ENCODE data around the gene TSKS.

TSKS gene

DNA sequence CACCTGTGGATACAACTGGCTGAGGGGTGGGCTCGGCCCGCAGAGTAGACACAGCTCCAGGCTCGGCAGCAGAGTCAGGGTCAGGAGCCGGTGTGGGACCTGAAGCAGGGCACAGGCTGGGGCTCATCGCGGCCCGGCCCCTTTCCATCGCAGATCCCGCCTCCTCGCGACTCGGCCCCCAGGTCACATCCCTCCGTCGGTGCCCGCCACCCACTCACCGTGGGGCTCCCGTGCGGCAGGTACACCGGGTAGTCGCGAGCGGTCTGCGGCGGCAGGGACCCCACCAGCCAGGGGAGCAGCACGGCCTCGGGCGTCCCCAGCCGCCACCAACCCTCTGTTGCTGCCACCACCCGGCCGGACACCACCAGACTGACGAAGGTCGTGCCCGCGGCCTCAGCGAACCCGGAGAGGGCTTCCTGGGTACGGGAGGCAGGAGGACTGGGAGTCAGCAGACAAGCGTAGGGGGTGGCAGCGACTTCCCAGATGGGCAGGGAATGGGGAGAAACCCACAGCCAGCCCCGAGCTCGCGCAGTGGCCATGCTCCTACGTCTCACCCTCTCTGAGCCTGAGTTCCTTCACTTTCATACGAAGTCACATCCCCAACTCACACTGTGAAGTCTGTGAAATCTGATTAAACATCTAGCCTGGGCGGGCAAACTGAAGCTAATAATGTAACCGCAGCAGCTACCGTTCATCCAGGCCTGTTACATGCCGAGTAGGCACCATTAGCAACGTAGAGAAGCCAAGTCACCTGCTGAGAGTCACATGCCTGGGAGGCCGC is 46.2 kb upstream of the TSKS start:
- Histone ChIP-seq H3K27ac (peak overlapping the region; percentile 70), H3K4me3 (ENCODE audit: low read depth, low read length) (peak overlapping the region; percentile 84), H3K27me3 (ENCODE audit: control insufficient read depth, insufficient read depth, low read length) (no peaks in the 10 kb centered on the region), H3K9ac (peak overlapping the region; percentile 50), H2AFZ (peak overlapping the region; percentile 83), H3K36me3 (ENCODE audit: control insufficient read depth, insufficient read depth, low read length) (no peaks in the 10 kb centered on the region), H3K4me2 (ENCODE audit: low read length) (peak overlapping the region; percentile 92), H3K9me3 (ENCODE audit: control insufficient read depth, low read length) (no peaks in the 10 kb centered on the region), H3K79me2 (no peaks in the 10 kb centered on the region), H3K4me1 (peaks cover 10% of the 10 kb centered on the region)
- TF ChIP-seq, protein P1, sequence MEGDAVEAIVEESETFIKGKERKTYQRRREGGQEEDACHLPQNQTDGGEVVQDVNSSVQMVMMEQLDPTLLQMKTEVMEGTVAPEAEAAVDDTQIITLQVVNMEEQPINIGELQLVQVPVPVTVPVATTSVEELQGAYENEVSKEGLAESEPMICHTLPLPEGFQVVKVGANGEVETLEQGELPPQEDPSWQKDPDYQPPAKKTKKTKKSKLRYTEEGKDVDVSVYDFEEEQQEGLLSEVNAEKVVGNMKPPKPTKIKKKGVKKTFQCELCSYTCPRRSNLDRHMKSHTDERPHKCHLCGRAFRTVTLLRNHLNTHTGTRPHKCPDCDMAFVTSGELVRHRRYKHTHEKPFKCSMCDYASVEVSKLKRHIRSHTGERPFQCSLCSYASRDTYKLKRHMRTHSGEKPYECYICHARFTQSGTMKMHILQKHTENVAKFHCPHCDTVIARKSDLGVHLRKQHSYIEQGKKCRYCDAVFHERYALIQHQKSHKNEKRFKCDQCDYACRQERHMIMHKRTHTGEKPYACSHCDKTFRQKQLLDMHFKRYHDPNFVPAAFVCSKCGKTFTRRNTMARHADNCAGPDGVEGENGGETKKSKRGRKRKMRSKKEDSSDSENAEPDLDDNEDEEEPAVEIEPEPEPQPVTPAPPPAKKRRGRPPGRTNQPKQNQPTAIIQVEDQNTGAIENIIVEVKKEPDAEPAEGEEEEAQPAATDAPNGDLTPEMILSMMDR (IDR thresholded peaks at IDR 0.05), result peak; percentile 7

DNA sequence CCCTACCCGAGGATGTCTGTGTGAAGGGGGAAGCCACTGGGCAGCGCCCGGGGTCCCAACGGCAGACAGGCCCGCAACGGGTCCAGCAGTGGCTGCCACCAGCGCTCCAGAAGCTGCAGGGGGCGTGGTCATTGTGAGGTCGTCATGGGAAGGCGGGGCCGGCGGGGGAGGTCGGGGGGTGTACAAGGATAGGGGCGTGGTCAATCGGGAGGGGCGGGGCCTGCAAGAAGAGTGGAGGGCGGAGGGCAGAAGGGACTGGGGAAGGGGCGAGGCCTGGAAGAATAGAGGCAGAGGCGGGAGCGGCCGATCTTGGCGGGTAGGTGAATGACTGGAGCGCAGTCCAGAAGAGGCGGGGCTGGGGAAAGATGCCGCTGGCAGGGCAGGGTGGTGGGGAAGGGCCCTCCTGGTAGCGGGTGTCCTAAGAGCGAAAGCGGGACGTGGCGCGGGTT is 45.6 kb upstream of the TSKS start:
- Histone ChIP-seq H3K4me2 (ENCODE audit: low read length) (peak overlapping the region; percentile 92), H2AFZ (peak overlapping the region; percentile 83), H3K9me3 (ENCODE audit: control insufficient read depth, low read length) (no peaks in the 10 kb centered on the region), H3K4me3 (ENCODE audit: low read depth, low read length) (peak overlapping the region; percentile 84), H3K79me2 (no peaks in the 10 kb centered on the region), H3K36me3 (ENCODE audit: control insufficient read depth, insufficient read depth, low read length) (no peaks in the 10 kb centered on the region), H3K4me1 (peaks cover 10% of the 10 kb centered on the region), H3K27ac (peak overlapping the region; percentile 9), H3K9ac (no peak overlapping the region), H3K27me3 (ENCODE audit: control insufficient read depth, insufficient read depth, low read length) (no peaks in the 10 kb centered on the region)
- TF ChIP-seq, protein P1 (IDR thresholded peaks at IDR 0.05), result no peak

DNA sequence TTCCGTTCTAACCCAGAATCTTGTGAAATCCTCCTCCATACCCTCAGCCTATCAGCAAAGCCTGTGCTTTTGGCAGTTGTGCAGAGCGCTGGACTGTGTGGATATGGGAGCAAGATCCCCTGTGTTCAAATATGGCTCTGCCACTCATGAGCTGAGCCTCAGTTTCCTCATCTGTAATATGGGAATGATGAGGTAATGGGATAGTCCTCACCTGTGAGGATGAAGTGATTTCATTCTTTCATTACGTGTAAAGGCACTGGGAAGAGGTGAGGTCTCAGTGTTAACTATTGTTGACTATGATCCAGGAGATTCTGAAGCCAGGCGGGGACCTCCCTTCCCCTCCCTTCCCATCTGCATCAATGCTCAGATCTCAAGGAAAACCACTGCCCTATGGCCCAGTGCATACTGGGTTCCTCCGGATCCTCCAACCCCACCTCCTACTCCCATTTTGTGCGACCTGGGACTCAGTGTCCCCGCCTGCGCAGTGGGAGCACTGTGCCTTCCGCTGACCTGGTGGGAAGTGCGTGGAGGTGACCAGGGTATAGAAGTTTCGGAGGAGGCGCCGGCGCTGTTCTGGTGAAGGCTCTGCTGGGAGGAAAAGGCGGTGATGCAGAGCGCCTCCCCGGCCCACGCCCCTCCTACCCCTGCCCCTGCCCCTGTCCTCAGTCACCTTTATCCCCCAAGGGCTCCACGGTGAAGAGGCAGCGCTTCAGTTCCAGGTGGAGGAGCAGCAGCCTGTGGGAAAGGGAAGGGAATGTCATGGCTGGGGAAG is 45.0 kb upstream of the TSKS start:
- Histone ChIP-seq H2AFZ (no peak overlapping the region), H3K36me3 (ENCODE audit: control insufficient read depth, insufficient read depth, low read length) (no peaks in the 10 kb centered on the region), H3K9ac (no peak overlapping the region), H3K79me2 (no peaks in the 10 kb centered on the region), H3K27ac (peak overlapping the region; percentile 9), H3K27me3 (ENCODE audit: control insufficient read depth, insufficient read depth, low read length) (no peaks in the 10 kb centered on the region), H3K4me3 (ENCODE audit: low read depth, low read length) (peak overlapping the region; percentile 84), H3K9me3 (ENCODE audit: control insufficient read depth, low read length) (no peaks in the 10 kb centered on the region), H3K4me1 (peaks cover 10% of the 10 kb centered on the region), H3K4me2 (ENCODE audit: low read length) (peak overlapping the region; percentile 92)
- TF ChIP-seq, protein P1 (IDR thresholded peaks at IDR 0.05), result no peak

DNA sequence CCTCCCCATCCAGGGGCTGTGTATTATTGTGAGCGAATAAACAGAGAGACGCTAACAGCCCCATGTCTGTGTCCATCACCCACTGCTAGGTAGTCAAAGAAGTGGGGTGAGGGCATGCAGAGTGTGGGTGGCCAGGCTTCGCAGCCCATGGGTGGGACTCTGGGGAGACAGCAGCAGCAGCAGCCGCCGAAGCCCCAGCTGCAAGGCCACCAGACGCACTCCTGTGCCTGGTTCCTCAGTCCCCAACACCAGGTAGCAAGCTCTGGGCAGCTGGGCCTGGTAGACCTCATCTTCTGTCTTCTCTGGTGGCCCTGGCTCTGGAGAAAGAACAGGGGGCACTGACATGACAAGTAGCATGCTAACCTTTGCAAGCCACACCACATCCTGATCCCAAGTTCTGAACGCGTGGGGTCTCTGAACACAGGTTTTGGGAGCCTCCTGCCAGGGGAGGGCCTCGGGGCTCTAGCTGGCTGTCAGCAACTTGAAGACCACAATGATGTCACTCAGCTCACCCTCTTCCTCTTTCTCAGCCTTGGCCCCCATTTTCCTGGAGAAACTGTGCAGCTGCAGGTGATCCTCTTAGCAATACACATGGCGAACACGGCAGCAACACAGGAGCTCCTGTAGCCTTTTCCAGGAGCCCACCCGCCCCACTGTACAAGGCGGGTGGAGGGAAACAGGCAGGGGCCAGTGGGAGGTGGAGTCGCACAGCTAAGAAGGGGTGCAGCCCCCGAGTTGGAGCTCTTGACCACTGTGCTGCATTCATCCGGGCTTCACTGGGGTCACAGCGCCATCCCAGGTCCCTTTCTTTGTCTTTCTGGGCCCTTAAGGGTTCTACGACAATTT is 44.2 kb upstream of the TSKS start:
- no peak overlapping the region for H3K27ac ChIP-seq
- no peaks in the 10 kb centered on the region for H3K79me2 ChIP-seq
- no peak overlapping the region for H3K9ac ChIP-seq
- no peak overlapping the region for H2AFZ ChIP-seq
- no peaks in the 10 kb centered on the region for H3K36me3 ChIP-seq (ENCODE audit: control insufficient read depth, insufficient read depth, low read length)
- no peak overlapping the region for H3K4me2 ChIP-seq (ENCODE audit: low read length)
- H3K27me3 ChIP-seq (ENCODE audit: control insufficient read depth, insufficient read depth, low read length), result no peaks in the 10 kb centered on the region
- H3K4me3 ChIP-seq (ENCODE audit: low read depth, low read length), result no peak overlapping the region
- peaks cover 10% of the 10 kb centered on the region for H3K4me1 ChIP-seq
- TF ChIP-seq, protein P1 (IDR thresholded peaks at IDR 0.05), result no peak
- H3K9me3 ChIP-seq (ENCODE audit: control insufficient read depth, low read length), result no peaks in the 10 kb centered on the region

Measured in parathyroid adenoma (tissue), 2 donors.